Measurements from ENCODE around the gene FASTK.

DNA sequence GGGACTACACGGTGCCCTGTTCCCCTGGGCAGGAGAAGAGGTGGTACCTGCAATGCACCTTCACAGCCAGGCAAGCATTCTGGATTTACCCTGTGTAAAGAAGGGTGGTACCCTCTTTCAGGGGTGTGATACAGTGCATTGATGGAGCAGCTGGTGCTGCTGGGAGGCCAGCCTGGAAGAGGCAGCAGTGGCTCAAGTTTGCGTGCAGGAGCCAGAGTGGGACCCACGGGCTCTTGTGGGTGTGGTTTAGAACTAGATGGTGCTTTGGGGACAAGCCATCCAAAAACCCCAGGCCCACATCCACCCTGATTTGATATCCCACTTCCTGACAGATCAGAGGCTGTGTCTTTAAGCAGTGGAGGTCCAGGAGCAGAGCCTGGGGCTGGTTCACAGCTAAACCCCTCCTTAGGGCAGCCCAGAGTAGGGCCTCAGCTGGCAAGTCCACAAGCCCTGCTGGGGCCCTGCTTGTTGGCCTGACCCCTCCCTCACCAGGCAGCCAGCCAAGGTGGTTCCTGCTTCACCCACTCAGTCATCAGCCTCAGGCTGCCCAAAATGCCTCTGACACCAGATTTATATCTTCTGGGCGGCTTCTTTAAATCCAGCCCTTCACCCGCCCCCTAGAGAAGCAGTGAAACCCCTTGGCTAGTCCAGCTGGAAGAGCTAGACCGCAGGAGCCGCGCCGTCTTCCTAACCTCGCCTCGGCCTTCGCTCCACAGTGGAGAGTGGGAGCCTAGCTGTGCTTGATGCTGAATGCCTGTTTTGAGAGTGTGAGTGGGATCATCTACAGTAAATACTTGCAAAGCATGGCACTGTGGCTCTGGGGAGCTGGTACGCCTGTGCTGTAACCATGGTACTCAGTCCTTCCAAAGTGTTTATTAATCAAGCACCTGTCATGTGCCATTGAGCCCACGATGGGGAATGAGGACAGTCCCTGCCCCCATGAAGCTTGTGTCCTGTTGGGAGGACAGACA, 33.7 kb downstream of the FASTK start:
- TF ChIP-seq ZFP30 (CRISPR knock-in tag; IDR thresholded peaks at IDR 0.05), result no peak
- TF ChIP-seq, protein P1, sequence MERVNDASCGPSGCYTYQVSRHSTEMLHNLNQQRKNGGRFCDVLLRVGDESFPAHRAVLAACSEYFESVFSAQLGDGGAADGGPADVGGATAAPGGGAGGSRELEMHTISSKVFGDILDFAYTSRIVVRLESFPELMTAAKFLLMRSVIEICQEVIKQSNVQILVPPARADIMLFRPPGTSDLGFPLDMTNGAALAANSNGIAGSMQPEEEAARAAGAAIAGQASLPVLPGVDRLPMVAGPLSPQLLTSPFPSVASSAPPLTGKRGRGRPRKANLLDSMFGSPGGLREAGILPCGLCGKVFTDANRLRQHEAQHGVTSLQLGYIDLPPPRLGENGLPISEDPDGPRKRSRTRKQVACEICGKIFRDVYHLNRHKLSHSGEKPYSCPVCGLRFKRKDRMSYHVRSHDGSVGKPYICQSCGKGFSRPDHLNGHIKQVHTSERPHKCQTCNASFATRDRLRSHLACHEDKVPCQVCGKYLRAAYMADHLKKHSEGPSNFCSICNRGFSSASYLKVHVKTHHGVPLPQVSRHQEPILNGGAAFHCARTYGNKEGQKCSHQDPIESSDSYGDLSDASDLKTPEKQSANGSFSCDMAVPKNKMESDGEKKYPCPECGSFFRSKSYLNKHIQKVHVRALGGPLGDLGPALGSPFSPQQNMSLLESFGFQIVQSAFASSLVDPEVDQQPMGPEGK (CRISPR knock-in tag; IDR thresholded peaks at IDR 0.05; ENCODE audit: borderline replicate concordance), result no peak; the same call in 1 of the 2 replicates
- TF ChIP-seq, protein P2, sequence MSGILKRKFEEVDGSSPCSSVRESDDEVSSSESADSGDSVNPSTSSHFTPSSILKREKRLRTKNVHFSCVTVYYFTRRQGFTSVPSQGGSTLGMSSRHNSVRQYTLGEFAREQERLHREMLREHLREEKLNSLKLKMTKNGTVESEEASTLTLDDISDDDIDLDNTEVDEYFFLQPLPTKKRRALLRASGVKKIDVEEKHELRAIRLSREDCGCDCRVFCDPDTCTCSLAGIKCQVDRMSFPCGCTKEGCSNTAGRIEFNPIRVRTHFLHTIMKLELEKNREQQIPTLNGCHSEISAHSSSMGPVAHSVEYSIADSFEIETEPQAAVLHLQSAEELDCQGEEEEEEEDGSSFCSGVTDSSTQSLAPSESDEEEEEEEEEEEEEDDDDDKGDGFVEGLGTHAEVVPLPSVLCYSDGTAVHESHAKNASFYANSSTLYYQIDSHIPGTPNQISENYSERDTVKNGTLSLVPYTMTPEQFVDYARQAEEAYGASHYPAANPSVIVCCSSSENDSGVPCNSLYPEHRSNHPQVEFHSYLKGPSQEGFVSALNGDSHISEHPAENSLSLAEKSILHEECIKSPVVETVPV (CRISPR knock-in tag; IDR thresholded peaks at IDR 0.05), result no peak

All from SK-N-SH treated with all-trans-retinoic acid at 6 μM for 48 hours (cell line).